PC-3 (cell line): ENCODE measurements around the gene FEN1. TPM values are rescaled to one million over a fixed set of nuclear protein-coding genes. Genes with fewer than 3 reads are reported as not detected.

Experiments used
- ATAC-seq: fragments of 200-7000 bp; cut with Tn5 transposase; 2 replicates; pipeline ENCODE4 v1.9.1; 2020; ENCODE audit warnings: mild to moderate bottlenecking, moderate library complexity
- BruUV-seq: library from RNA; stranded (reverse); fragments of 400-500 nt; replicated peaks from 2 replicates; lab custom pipeline; 2021; lab: Mats Ljungman, UMichigan
- CTCF ChIA-PET: fragments of 300-600 bp; sonication (Branson Sonifier 250); formaldehyde crosslinking; loops from one replicate; lab custom pipeline; 2022; ENCODE audit warnings: antibody characterized with exemption; lab: Charles Lee
- POLR2A ChIA-PET: fragments of 300-600 bp; sonication (Branson Sonifier 250); formaldehyde crosslinking; loops from one replicate; lab custom pipeline; 2022; ENCODE audit warnings: antibody characterized with exemption; ENCODE audit not compliant: unreplicated experiment; lab: Charles Lee
- DNase-seq: peaks from one replicate; pipeline ENCODE4 v3.0.0-alpha.2; 2015
- H2AFZ ChIP-seq: fragments of 300-600 bp; sonication (generic); 2 replicates; pipeline ENCODE4 v1.6.0; 2016; ENCODE audit warnings: antibody characterized with exemption, low read length
- H3F3A ChIP-seq: fragments of 300-600 bp; sonication (generic); one replicate; pipeline ENCODE4 v1.6.0; 2017; ENCODE audit warnings: antibody characterized with exemption, low read length, control low read depth, mild to moderate bottlenecking; ENCODE audit not compliant: unreplicated experiment
- H3K27ac ChIP-seq: fragments of 300-600 bp; sonication (generic); 2 replicates; pipeline ENCODE4 v1.5.1; 2016; ENCODE audit warnings: mild to moderate bottlenecking, low read length
- H3K27me3 ChIP-seq: fragments of 300-600 bp; sonication (generic); 2 replicates; pipeline ENCODE4 v1.6.1; 2016; ENCODE audit warnings: low read length, mixed read lengths
- H3K36me3 ChIP-seq: fragments of 300-600 bp; sonication (generic); 2 replicates; pipeline ENCODE4 v1.6.1; 2016; ENCODE audit warnings: low read depth, mixed run types, low read length, mixed read lengths
- H3K4me1 ChIP-seq: fragments of 300-600 bp; sonication (generic); 2 replicates; pipeline ENCODE4 v1.5.1; 2016; ENCODE audit warnings: low read length; ENCODE audit not compliant: insufficient read depth
- H3K4me2 ChIP-seq: fragments of 300-600 bp; sonication (generic); 2 replicates; pipeline ENCODE4 v1.6.0; 2016; ENCODE audit warnings: low read length
- H3K4me3 ChIP-seq: fragments of 300-600 bp; sonication (generic); 2 replicates; pipeline ENCODE4 v1.5.1; 2016; ENCODE audit warnings: mild to moderate bottlenecking, low read length, mixed read lengths
- H3K79me2 ChIP-seq: fragments of 300-600 bp; sonication (generic); 2 replicates; pipeline ENCODE4 v1.6.1; 2017; ENCODE audit warnings: low read length, mixed read lengths
- H3K9ac ChIP-seq: fragments of 300-600 bp; sonication (generic); 2 replicates; pipeline ENCODE4 v1.6.0; 2016; ENCODE audit warnings: mild to moderate bottlenecking, low read length
- H3K9me2 ChIP-seq: fragments of 300-600 bp; sonication (generic); replicated peaks from 2 replicates; pipeline ENCODE4 v1.6.1; 2016; ENCODE audit warnings: mixed run types, low read length, mixed read lengths
- H3K9me3 ChIP-seq: fragments of 300-600 bp; sonication (generic); 2 replicates; pipeline ENCODE4 v1.6.1; 2016; ENCODE audit warnings: low read length, mixed read lengths
- H4K20me1 ChIP-seq: fragments of 300-600 bp; sonication (generic); 2 replicates; pipeline ENCODE4 v1.6.1; 2016; ENCODE audit warnings: low read length, mixed read lengths
- EZH2 ChIP-seq: fragments of 300-600 bp; sonication (generic); IDR thresholded peaks from one replicate; pipeline ENCODE4 v1.6.1; 2017; ENCODE audit warnings: antibody characterized with exemption, mild to moderate bottlenecking, low read length; ENCODE audit not compliant: unreplicated experiment
- EZH2phosphoT487 ChIP-seq: fragments of 300-600 bp; sonication (generic); IDR thresholded peaks from 2 replicates; pipeline ENCODE4 v1.6.1; 2018; ENCODE audit warnings: mild to moderate bottlenecking, antibody characterized with exemption, low read length, borderline replicate concordance
- intact Hi-C: fragments of 100-400 bp; cut with micrococcal nuclease; formaldehyde crosslinking; loops from 2 replicates; pipeline ENCODE4 v1.9.0; 2023
- total RNA-seq: library from RNA; depleted of rRNA; stranded (reverse); fragments of >200 nt; gene quantifications from 2 replicates; pipeline ENCODE4 v1.2.3, GENCODE V29; 2014
- TF ChIP-seq, protein P1 (sequence below): fragments of 300-600 bp; sonication (generic); conservative IDR thresholded peaks from 2 replicates; pipeline ENCODE4 v1.5.1; 2017; ENCODE audit warnings: antibody characterized with exemption, low read depth, mild to moderate bottlenecking, low read length

Gene FEN1
- total RNA-seq, 1 experiment from 2014 or later, result 132 TPM

DNA sequence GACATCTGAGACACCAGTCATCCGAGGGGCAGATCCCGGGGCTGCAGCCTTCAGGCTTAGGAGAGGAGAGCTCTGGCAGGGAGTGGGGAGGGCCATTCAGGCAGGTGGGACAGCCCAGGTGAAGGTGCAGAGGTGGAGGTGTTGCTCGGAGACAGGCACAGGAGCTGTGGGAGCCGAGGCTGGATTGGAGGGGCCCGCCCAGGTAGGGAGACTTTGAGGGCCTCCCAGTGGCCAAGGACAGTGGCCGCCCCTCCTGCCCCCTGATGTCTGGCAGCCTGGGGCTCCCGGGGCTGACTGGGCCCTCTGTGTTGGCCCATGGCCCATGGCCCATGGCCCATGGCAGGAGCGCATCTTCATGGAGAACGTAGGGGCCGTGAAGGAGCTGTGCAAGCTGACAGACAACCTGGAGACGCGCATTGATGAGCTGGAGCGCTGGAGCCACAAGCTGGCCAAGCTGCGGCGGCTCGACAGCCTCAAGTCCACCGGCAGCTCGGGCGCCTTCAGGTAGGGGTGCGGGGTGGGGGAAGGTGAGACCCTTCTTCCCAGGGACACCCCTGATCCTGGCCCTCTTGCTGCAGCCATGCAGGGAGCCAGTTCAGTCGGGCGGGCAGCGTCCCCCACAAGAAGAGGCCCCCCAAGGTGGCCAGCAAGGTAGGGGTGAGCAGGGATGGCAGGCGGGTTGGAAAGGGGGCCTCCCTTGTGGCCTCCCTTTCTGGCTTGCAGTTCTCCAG lies 13.6 kb upstream of the FEN1 start:
- Histone ChIP-seq H3K36me3 (no peaks in the 10 kb centered on the region), H3K27ac (no peak overlapping the region), H3K4me1 (no peaks in the 10 kb centered on the region), H3K9me2 (no peaks in the 10 kb centered on the region), H3K4me3 (no peak overlapping the region), H4K20me1 (no peaks in the 10 kb centered on the region), H3F3A (no peaks in the 10 kb centered on the region), H3K79me2 (no peaks in the 10 kb centered on the region), H3K27me3 (no peaks in the 10 kb centered on the region), H3K9ac (no peak overlapping the region), H3K9me3 (no peaks in the 10 kb centered on the region), H3K4me2 (no peak overlapping the region), H2AFZ (no peak overlapping the region)
- CTCF ChIA-PET, result no interaction called here
- no peak for ATAC-seq
- DNase-seq, result no peak
- TF ChIP-seq, protein P1, sequence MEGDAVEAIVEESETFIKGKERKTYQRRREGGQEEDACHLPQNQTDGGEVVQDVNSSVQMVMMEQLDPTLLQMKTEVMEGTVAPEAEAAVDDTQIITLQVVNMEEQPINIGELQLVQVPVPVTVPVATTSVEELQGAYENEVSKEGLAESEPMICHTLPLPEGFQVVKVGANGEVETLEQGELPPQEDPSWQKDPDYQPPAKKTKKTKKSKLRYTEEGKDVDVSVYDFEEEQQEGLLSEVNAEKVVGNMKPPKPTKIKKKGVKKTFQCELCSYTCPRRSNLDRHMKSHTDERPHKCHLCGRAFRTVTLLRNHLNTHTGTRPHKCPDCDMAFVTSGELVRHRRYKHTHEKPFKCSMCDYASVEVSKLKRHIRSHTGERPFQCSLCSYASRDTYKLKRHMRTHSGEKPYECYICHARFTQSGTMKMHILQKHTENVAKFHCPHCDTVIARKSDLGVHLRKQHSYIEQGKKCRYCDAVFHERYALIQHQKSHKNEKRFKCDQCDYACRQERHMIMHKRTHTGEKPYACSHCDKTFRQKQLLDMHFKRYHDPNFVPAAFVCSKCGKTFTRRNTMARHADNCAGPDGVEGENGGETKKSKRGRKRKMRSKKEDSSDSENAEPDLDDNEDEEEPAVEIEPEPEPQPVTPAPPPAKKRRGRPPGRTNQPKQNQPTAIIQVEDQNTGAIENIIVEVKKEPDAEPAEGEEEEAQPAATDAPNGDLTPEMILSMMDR, result no peak
- TF ChIP-seq EZH2, result no peak
- no peak for TF ChIP-seq EZH2phosphoT487
- no TSS peak for BruUV-seq
- POLR2A ChIA-PET, result no interaction called here
- intact Hi-C loops, result no loop called here

DNA sequence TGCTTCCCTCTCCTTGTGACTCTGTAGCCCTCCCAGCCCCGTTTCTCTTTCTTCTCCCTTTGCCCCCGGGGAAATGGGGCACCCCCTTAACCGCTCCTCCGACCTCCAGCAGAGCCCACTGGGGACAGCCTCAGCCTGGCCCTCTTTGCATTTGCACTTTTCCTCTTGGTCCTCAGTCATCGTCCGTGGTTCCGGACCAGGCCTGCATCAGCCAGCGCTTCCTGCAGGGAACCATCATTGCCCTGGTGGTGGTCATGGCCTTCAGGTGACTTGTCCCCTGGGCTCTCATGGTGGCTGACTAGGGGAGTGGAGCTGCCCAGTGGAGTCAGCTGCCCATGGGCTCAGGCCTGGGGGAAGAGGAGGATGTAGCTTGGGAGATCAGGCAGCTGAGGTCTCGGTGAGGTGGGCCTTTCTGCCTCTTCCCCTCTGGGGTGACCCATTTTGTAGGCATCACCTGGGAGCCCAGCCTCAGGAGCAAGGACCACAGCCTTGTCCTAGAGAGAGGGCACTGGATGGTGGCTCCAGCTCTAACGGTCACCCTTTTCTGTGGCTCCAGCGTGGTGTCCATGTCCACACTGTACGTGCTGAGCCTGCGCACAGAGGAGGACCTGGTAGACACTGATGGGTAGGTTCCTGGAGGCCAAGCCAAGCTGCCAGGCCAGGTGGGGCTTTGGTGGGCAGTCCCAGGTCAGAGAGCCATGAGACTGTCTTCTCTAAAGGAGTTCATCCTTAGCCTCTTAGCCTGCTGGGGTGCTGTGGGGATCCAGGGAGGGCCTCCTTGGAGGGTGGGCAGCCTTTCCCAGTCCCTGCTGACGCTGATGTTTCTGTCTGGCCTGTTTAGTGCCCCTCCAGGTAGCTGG lies 12.8 kb upstream of the FEN1 start:
- Histone ChIP-seq H3K4me1 (no peaks in the 10 kb centered on the region), H2AFZ (no peak overlapping the region), H3K79me2 (no peaks in the 10 kb centered on the region), H3K27me3 (no peaks in the 10 kb centered on the region), H4K20me1 (no peaks in the 10 kb centered on the region), H3K9ac (no peak overlapping the region), H3K27ac (no peak overlapping the region), H3K9me2 (no peaks in the 10 kb centered on the region), H3K36me3 (peaks cover 2% of the 10 kb centered on the region; the same call in 1 of the 2 replicates), H3F3A (no peaks in the 10 kb centered on the region), H3K4me3 (no peak overlapping the region), H3K9me3 (no peaks in the 10 kb centered on the region), H3K4me2 (no peak overlapping the region)
- no TSS peak for BruUV-seq
- ATAC-seq (no peak), DNase-seq (no peak)
- TF ChIP-seq, protein P1, result no peak
- TF ChIP-seq EZH2phosphoT487, result no peak
- no peak for TF ChIP-seq EZH2
- ChIA-PET POLR2A (no interaction called here), CTCF (no interaction called here)
- intact Hi-C loops, result no loop called here
